GM12801 (cell line): ENCODE measurements around the gene SHISAL1.

Experiments used
- TF ChIP-seq, protein P1 (sequence below): IDR thresholded peaks from one replicate; pipeline ENCODE4 v1.5.1; 2011; ENCODE audit warnings: control low read depth; ENCODE audit not compliant: insufficient read length; ENCODE audit errors: extremely low read depth

SHISAL1 gene

DNA sequence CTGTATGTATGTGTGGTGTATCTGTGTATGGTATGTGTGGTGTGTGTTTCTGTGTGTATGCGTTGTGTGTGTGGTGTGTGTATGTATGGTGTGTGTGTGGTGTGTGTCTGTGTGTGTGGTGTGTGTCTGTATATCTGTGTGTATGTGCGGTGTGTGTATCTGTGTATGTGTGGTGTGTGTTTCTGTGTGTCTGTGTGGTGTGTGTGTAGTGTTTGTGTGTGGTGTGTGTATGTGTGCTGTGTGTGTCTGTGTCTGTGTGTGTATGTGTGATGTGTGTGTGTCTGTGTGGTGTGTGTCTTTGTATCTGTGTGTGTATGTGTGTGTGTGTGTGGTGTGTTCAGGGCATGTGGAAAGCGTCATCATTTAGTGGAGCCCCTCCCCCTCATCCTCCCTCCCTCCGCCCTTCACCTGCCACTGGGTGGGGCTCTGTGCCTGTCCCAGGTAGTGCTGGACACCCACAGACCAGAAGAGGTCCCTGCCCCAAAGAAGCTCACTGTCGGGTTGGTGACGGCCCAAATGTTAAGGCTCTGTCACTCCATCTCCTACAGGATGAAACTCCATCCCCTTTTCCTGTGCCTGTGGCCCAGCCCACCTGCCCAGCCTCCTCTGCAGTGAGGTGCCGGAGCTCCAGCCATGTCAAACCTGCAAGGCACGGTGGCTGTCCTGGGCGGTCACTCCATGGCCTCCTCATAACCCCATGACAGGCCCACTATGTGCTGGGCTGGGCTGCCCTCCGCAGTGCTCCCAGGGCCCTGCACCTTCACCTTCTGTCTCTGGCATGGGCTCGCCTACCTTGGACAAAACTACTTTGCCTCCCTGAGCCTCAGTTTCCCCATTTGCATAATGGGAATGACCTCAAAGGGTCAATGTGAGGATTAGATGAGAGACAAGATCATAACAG, 23.4 kb upstream of the SHISAL1 start:
- TF ChIP-seq, protein P1, sequence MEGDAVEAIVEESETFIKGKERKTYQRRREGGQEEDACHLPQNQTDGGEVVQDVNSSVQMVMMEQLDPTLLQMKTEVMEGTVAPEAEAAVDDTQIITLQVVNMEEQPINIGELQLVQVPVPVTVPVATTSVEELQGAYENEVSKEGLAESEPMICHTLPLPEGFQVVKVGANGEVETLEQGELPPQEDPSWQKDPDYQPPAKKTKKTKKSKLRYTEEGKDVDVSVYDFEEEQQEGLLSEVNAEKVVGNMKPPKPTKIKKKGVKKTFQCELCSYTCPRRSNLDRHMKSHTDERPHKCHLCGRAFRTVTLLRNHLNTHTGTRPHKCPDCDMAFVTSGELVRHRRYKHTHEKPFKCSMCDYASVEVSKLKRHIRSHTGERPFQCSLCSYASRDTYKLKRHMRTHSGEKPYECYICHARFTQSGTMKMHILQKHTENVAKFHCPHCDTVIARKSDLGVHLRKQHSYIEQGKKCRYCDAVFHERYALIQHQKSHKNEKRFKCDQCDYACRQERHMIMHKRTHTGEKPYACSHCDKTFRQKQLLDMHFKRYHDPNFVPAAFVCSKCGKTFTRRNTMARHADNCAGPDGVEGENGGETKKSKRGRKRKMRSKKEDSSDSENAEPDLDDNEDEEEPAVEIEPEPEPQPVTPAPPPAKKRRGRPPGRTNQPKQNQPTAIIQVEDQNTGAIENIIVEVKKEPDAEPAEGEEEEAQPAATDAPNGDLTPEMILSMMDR = no peak

DNA sequence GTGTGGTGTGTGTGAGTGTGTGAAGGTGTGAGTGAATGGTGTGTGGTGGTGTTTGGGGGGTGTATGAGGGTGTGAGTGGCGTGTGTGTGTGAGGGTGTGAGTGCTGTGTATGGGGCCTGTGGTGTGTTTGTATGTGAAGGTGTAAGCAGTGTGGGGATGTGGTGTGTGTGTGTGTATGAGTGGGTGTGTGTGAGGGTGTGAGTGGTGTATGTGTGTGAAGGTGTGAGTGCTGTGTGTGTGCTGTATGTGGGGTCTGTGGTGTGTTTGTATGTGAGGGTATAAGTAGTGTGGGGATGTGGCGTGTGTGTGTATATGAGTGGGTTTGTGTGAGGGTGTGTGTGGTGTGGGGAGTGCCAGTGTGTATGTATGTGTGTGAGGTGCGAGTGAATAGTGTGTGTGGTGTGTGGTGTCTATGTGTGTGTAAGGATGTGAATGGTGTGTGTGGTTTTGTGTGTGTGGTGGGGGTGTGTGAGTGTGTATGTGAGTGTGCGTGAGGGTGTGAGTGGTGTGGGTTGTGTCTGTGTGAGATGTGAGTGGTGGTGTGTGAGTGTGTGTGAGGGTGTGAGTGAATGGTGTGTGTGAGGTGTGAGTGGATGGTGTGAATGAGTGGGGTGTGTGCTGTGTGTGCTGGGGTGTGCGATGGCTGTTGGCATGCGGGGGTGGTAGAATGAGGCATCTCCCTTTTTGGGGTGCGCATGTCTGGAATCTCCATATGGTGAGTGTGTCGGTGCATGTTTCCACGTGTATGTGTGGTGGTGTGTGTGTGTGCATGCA, 22.5 kb upstream of the SHISAL1 start:
- TF ChIP-seq, protein P1 = no peak

GRCh38 chr22:44333847-44334635, 21.3 kb upstream of the SHISAL1 start:
- TF ChIP-seq, protein P1 = no peak

DNA sequence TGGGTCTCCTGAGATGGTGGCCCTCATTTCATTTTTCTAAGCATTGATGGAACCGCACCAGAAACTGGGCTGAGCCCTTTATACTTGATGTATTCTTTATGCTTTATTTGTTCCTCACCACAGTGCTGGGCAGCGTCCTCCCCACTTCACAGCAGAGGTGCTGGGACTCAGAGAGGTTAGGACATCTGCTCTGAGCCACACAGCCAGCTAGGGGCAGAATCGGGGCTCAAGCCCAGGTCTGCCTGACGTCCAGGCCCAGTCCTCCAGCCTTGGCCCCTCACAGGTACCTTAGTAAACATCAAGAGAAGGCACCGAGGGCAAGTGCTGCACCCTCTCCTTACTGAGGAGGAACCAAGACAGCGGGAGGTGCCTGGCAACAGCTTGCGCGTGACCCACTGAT, 20.2 kb upstream of the SHISAL1 start:
- TF ChIP-seq, protein P1 = no peak

GRCh38 chr22:44331881-44332714, 19.3 kb upstream of the SHISAL1 start:
- TF ChIP-seq, protein P1 = no peak

GRCh38 chr22:44330744-44331660, 18.3 kb upstream of the SHISAL1 start:
- TF ChIP-seq, protein P1 = no peak
